Activated CD8-positive, alpha-beta memory T cell treated with anti-CD3 and anti-CD28 coated beads, Interleukin-2, amount 50 U/mL, for 24 hours (primary cell): ENCODE results near the gene TMUB2.

Experiments used
- DNase-seq: peaks from one replicate; pipeline ENCODE4 v3.0.0-alpha.2; 2020; ENCODE audit errors: extremely low read depth

The TMUB2 gene

GRCh38 chr17:44202756-44203155 is 16.0 kb downstream of the TMUB2 start:
- no peak for DNase-seq

- DNase-seq: no peak
Observed at GRCh38 chr17:44203731-44204440, 17.1 kb downstream of the TMUB2 start.

GRCh38 chr17:44204441-44204882 is 17.7 kb downstream of the TMUB2 start:
- DNase-seq: no peak

GRCh38 chr17:44205962-44206824 is 19.4 kb downstream of the TMUB2 start:
- no peak for DNase-seq

- DNase-seq: no peak
Observed at GRCh38 chr17:44206825-44207155, 20.0 kb downstream of the TMUB2 start.

- DNase-seq: no peak
Observed at GRCh38 chr17:44207319-44207718, 20.5 kb downstream of the TMUB2 start.

GRCh38 chr17:44207743-44208142 is 21.0 kb downstream of the TMUB2 start:
- no peak for DNase-seq

- peak; percentile 13 for DNase-seq
Observed at GRCh38 chr17:44209786-44210341, 23.1 kb downstream of the TMUB2 start.

- peak; percentile 63 for DNase-seq
Observed at GRCh38 chr17:44210342-44211192, 23.8 kb downstream of the TMUB2 start.

GRCh38 chr17:44211281-44212265 is 24.8 kb downstream of the TMUB2 start:
- DNase-seq: no peak

GRCh38 chr17:44212507-44213402 is 26.0 kb downstream of the TMUB2 start:
- DNase-seq: no peak

GRCh38 chr17:44213403-44214229 is 26.8 kb downstream of the TMUB2 start:
- DNase-seq: no peak

- DNase-seq: no peak
Observed at GRCh38 chr17:44214230-44214494, 27.4 kb downstream of the TMUB2 start.

GRCh38 chr17:44214896-44215295 is 28.1 kb downstream of the TMUB2 start:
- no peak for DNase-seq

GRCh38 chr17:44216173-44216572 is 29.4 kb downstream of the TMUB2 start:
- DNase-seq: no peak

GRCh38 chr17:44216694-44217093 is 29.9 kb downstream of the TMUB2 start:
- DNase-seq: no peak

GRCh38 chr17:44217738-44218343 is 31.1 kb downstream of the TMUB2 start:
- DNase-seq: no peak

- peak; percentile 57 for DNase-seq
Observed at GRCh38 chr17:44218344-44219107, 31.8 kb downstream of the TMUB2 start.
